HG03066 (cell line): ENCODE measurements around the gene HTR3C.
"Not testable (repeated sequence)": the region's sequence is repeated elsewhere in the genome, so short reads cannot be mapped to it uniquely, and the experiment has no call there.

Source experiments
- ATAC-seq: cut with Tn5 transposase; IDR thresholded peaks from one replicate; pipeline ENCODE4 v1.9.1; 2021; ENCODE audit warnings: low read depth; ENCODE audit not compliant: unreplicated experiment

The HTR3C gene

GRCh38 chr3:184052767-184053166 lies at the start of gene HTR3C:
Gene HTR3C, plus strand, starts transcription at chr3:184053047. Its CDS starts 34 bp downstream, at chr3:184053081.
- no peak for ATAC-seq

- no peak for ATAC-seq
Measured at GRCh38 chr3:184003187-184003967, 49.5 kb upstream of the HTR3C start.

GRCh38 chr3:184004476-184004875 lies 48.4 kb upstream of the HTR3C start:
- ATAC-seq, result no peak

DNA sequence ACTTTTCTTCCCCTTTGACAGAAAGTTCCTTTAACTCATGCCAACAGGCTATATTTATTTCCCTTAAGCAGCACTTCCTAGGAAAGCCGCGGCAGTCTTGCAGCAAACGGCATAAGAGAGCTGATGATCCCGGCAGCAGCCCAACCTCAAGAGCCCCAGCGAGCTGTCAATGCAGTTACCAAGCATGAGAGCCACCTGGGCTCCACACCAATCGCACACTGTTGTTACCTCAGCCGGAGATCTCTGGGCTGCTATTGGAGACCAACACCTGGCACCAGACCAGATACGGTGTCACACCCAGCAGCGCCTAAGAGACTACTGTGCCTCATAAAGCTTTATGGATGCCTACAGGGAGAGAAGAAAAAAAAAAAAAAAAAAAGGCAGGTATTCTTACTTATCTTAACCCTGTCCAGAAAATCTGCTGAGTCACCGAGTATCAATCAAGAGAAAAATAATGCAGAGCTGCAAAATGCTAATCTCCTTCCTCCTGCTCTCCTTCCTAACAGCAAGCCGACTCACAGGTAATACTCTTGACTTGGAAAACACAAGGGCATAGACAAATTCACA lies 46.8 kb upstream of the HTR3C start:
- ATAC-seq, result peak; percentile 82

DNA sequence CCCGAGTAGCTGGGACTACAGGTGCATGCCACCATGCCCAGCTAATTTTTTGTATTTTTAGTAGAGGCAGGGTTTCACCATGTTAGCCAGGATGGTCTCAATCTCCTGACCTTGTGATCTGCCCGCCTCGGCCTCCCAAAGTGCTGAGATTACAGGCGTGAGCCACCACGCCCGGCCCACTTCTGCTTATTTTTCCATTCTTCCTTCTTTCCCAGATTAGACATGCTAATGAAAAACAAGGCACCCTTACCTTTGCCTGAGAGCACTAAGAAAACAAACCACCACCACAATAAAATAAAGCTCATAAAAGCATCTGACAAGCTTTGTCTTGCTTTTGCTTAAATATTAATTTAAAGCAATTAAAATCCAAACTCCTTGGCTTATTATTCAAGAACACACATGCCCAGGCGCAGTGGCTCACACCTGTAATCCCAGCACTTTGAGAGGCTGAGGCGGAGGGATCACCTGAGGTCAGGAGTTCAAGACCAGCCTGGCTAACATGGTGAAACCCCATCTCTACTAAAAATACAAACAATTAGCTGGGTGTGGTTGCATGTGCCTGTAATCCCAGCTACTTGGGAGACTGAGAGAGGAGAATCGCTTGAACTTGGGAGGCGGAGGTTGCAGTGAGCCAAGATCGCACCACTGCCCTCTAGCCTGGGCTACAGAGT lies 45.6 kb upstream of the HTR3C start:
- not testable (repeated sequence) for ATAC-seq

- no peak for ATAC-seq
Measured at GRCh38 chr3:184008161-184008560, 44.7 kb upstream of the HTR3C start.

DNA sequence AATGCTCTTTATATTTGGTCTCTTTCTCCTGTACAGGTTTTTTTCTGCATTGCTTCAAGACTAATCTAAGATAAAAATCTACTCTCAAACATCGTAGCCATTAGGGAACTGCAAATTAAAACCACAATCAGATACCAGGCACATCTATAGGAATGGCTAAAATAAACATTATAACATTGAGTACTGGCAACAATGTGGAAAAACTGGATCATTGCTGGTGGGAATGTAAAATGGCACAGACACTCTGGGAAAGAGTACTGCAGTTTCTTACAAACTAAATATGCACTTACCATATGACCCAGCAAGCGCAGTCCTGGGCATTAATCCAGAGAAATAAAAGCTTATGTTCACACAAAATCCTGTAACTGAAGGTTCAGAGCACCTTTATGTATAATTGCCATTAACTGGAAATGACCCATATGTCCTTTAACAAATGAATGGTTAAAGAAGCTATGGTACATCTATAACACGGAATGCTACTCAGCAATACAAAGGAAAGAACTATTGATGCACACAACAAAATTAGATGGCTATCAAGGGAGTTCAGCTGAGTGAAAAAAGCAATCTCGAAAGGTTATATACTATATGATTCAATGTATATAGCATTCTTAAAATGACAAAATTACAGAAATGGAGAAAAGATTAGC lies 41.5 kb upstream of the HTR3C start:
- ATAC-seq, result no peak

GRCh38 chr3:184011937-184012889 lies 40.6 kb upstream of the HTR3C start:
- ATAC-seq, result no peak

- ATAC-seq, result no peak
Measured at GRCh38 chr3:184015381-184016019, 37.3 kb upstream of the HTR3C start.

GRCh38 chr3:184016169-184016570 lies 36.7 kb upstream of the HTR3C start:
- no peak for ATAC-seq

DNA sequence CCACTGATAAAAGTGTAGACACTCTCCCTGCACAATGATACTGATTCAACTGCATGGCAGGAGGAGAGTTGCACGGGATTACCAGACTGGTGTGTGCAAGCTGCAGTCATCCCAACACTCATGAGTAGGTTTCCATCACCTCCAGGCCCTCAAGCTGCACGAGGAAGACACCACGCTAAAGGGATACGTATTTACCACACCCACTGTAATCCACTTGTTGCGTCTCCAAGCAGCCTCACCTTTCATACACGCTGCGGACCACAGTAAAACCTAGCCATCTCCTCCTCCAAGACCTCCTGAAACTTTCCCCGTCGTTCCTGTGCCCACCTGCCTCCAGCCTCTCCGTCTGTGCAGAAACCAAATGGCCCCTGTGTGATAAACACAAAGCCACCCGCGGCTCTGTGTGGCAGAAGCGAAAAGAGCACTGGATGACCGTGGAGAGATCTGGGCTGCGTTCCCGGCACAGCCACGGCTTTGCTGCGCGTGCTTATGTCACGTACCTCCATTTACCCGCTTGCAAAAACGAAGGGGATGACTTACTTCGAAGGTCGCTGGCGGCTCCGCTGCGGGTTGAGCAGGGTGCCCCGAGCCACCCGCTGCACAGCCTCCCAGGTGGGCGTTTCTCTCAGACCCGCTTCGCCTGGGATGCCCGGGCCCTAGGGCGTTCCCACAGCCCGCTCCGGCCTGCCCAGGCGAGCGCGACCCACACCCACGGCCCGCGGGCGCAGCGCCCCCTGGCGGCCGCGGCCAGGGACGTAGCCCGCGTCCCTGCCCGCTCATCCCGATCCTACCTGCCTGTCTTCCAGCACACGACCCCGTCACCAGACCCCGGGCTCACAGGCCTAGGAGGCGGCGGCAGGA lies 35.8 kb upstream of the HTR3C start:
- ATAC-seq, result peak; percentile 74

DNA sequence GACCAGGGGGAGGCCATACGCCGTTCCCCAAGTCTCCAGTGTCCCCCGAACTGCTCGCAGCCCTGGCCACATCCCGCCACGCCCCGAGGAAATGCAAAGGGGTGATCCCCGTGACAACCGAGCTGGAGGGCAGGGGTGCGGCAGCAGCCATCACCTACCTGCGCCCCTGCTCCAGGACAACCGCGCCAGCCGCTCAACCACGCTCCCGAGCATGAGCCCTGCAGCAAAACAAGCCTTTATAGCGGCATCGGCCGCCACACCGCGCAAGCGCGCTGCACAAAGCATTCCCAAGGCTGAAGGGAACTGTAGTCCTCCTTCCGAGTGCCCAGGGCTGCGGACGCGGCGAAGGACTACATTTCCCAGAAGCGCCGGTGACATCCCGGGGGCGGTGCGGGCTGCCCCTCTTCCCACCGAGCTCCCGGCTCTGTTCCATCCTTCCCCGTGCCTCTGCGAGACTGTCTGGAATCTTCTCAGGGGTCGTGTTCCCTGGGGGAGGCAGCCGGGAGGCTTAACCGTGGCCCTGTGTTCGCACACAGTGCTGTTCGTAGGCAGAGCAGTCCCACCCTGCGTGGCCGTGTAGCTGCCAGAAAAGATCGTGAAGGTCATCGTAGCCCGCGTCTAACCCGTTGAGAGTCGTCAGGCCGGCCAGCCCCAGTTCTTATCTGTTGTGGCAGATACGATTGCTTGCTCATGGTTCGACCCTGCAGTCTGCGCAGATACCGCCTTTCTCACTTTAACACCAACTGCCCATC lies 35.0 kb upstream of the HTR3C start, which contains the start of gene ABCC5:
TSS of gene ABCC5 (minus strand) at position 213 of the 752 bp plus-strand sequence. CDS start 3,492 bp downstream, outside the sequence.
- ATAC-seq, result peak; percentile 99

DNA sequence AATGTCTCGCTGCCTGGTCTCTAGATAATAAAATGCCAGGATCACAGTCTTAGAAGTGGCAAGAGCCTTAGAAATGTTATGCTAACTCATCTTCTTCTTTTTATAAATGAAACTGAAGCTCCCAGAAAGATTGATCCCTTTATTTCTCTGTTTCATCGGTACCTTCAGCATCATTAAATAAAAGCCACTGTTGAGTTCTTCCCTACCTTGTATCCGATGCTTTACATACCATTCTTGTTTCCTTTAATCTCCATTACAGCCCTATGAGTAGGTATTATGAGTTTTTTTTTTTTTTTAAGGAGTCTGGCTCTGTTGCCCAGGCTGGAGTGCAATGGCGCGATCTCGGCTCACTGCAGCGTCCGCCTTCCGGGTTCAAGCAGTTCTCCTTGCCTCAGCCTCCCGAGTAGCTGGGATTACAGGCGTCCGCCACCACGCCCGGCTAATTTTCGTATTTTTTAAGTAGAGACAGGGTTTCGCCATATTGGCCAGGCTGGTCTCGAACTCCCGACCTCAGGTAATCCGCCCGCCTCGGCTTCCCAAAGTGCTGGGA lies 34.3 kb upstream of the HTR3C start:
- ATAC-seq, result no peak

GRCh38 chr3:184022323-184022722 lies 30.5 kb upstream of the HTR3C start:
- no peak for ATAC-seq

DNA sequence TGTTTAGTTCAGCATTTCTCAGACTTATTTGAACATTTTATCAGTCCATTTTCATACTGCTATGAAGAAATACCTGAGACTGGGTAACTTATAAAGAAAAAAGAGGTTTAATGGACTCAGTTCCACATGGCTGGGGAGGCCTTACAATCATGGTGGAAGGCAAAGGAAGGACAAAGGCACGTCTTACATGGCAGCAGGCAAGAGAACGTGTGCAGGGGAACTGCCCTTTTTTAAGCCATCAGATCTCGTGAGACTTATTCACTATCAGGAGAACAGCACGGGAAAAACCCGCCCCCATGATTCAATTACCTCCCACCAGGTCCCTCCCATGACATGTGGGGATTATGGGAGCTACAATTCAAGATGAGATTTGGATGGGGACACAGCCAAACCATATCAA lies 27.6 kb upstream of the HTR3C start:
- ATAC-seq, result not testable (repeated sequence)

DNA sequence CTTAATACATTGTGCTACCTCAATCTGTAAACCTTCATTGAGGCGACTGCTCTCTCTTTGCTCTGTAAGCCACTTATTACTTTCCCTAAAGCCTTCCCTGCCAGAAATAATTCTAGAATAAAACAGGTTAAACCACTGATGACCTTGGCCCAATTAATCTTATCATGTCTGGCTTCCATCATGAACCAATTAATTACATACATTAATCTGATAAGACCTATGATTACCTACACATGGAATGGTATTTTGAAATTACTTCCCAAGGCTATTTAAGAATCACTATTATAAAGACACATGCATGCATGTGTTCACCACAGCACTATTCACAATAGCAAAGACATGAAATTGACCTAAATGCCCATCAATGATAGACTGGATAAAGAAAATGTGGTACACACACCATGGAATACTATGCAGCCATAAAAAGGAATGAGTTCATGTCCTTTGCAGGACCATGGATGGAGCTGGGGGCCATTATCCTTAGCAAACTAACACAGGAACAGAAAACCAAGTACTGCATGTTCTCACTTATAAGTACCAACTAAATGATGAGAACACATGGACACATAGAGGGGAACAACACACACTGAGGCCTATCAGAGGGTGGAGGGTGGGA lies 24.5 kb upstream of the HTR3C start:
- ATAC-seq, result not testable (repeated sequence)

DNA sequence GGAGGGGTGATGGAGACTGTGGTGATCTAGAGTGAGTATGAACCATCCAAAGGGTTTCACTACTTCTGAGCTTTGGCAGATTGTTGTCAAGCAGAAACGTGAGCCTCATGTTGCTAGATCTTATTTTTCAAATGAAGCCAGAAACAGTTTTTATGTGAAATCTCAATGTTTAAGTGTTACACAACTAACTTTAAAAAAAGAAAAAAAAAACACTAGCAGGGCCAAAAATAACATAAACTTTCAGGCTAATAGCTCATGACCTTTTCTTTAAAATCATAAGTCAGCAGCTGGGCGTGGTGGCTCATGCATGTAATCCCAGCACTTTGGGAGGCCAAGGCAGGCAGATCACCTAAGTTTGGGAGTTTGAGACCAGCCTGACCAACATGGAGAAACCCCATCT lies 23.4 kb upstream of the HTR3C start:
- no peak for ATAC-seq
